Endodermal cell (in vitro differentiated cells): ENCODE results near the gene DUOXA1. TPM values are rescaled to one million over a fixed set of nuclear protein-coding genes. Genes with fewer than 3 reads are reported as not detected.

ENCODE experiments used
- DNase-seq: peaks from one replicate; pipeline ENCODE4 v3.0.0-alpha.2; 2017
- H3K27ac ChIP-seq: 2 replicates; pipeline ENCODE4 v1.5.1; 2013; ENCODE audit warnings: mild to moderate bottlenecking, low read depth, low read length, moderate library complexity
- H3K27me3 ChIP-seq: 2 replicates; pipeline ENCODE4 v1.6.1; 2013; ENCODE audit warnings: mild to moderate bottlenecking, low read length, moderate library complexity; ENCODE audit not compliant: insufficient read depth, control insufficient read depth, poor library complexity, severe bottlenecking
- H3K36me3 ChIP-seq: 2 replicates; pipeline ENCODE4 v1.7.0; 2013; ENCODE audit warnings: mild to moderate bottlenecking, low read length, moderate library complexity; ENCODE audit not compliant: control insufficient read depth, insufficient read depth
- H3K4me1 ChIP-seq: one replicate; pipeline ENCODE4 v1.7.0; 2013; ENCODE audit warnings: low read length; ENCODE audit not compliant: control insufficient read depth, insufficient read depth
- H3K4me3 ChIP-seq: 2 replicates; pipeline ENCODE4 v1.5.1; 2013; ENCODE audit warnings: mild to moderate bottlenecking, low read length, moderate library complexity
- H3K9ac ChIP-seq: 2 replicates; pipeline ENCODE4 v1.6.1; 2013; ENCODE audit warnings: mild to moderate bottlenecking, low read length, moderate library complexity; ENCODE audit not compliant: poor library complexity, severe bottlenecking; ENCODE audit errors: extremely low read depth
- H3K9me3 ChIP-seq: 2 replicates; pipeline ENCODE4 v1.6.1; 2013; ENCODE audit warnings: mild to moderate bottlenecking, low read length, moderate library complexity; ENCODE audit not compliant: control insufficient read depth
- H3K27ac Mint-ChIP-seq: 2 replicates; pipeline ENCODE4 v1.8.0; 2020; ENCODE audit warnings: mixed read lengths
- H3K27me3 Mint-ChIP-seq: 2 replicates; pipeline ENCODE4 v1.8.0; 2021; ENCODE audit warnings: mild to moderate bottlenecking, mixed read lengths; ENCODE audit not compliant: insufficient read depth
- H3K36me3 Mint-ChIP-seq: 2 replicates; pipeline ENCODE4 v1.8.0; 2020; ENCODE audit warnings: low read depth, mixed read lengths
- H3K4me1 Mint-ChIP-seq: 2 replicates; pipeline ENCODE4 v1.8.0; 2020; ENCODE audit warnings: mixed read lengths
- H3K4me3 Mint-ChIP-seq: 2 replicates; pipeline ENCODE4 v1.8.0; 2020; ENCODE audit warnings: mild to moderate bottlenecking, moderate library complexity, mixed read lengths
- H3K9me3 Mint-ChIP-seq: 2 replicates; pipeline ENCODE4 v1.8.0; 2020; ENCODE audit warnings: mild to moderate bottlenecking, mixed read lengths
- CTCF ChIP-seq: fragments of 200-600 bp; sonication (generic); conservative IDR thresholded peaks from 2 replicates; pipeline ENCODE4 v1.5.0; 2021; ENCODE audit warnings: antibody characterized with exemption, mild to moderate bottlenecking
- WGBS, 2 experiments: methylation state at CpG; one replicate each; pipeline versions ENCODE4 v1.1.5 to v1.1.7; 2013; ENCODE audit warnings: missing lambda C conversion rate in 2 of 2, mixed read lengths in 1 of 2; ENCODE audit not compliant: insufficient coverage in 1 of 2, insufficient read length in 1 of 2; 5-methylcytosine and 5-hydroxymethylcytosine counted together
- total RNA-seq, 2 donors: library from RNA; stranded (reverse); fragmentation: NEBNext Ultra II Directional in 1 of 2; extraction: Animal tissue kit (Norgen Biotek cat#: 25700) in 1 of 2; gene quantifications; 2 replicates in 1 of 2; 3 replicates in 1 of 2; pipeline ENCODE4 v1.2.1, GENCODE V29; 2021

Gene DUOXA1
- total RNA-seq, 2 donors from 2014 or later: 0.86 to 0.99 TPM

- H3K36me3 Mint-ChIP-seq: no peaks in the 10 kb centered on the region
- Histone ChIP-seq H3K4me3 (no peak overlapping the region), H3K9me3 (no peaks in the 10 kb centered on the region), H3K36me3 (no peaks in the 10 kb centered on the region), H3K4me1 (peaks cover 7% of the 10 kb centered on the region), H3K27ac (no peak overlapping the region), H3K27me3 (peaks cover 90% of the 10 kb centered on the region), H3K9ac (no peak overlapping the region)
- no peak overlapping the region for H3K27ac Mint-ChIP-seq
- DNase-seq: no peak
- WGBS, 2 experiments: 94 to 97% methylated on average over 5 to 11 of the region's 11 CpGs
- H3K27me3 Mint-ChIP-seq: peaks cover 67% of the 10 kb centered on the region
- peaks cover 7% of the 10 kb centered on the region for H3K4me1 Mint-ChIP-seq
- no peaks in the 10 kb centered on the region for H3K9me3 Mint-ChIP-seq
- no peak overlapping the region for H3K4me3 Mint-ChIP-seq
- no peak for TF ChIP-seq CTCF
These were observed 35.9 kb downstream of the DUOXA1 start for GRCh38 chr15:45093622-45094357.

- 83 to 96% methylated on average over 4 of the region's 4 CpGs for WGBS, 2 experiments
These were observed 36.7 kb downstream of the DUOXA1 start for GRCh38 chr15:45093013-45093412.

GRCh38 chr15:45091576-45091975 is 38.1 kb downstream of the DUOXA1 start:
- peaks cover 74% of the 10 kb centered on the region for H3K27me3 Mint-ChIP-seq
- H3K27ac Mint-ChIP-seq: no peak overlapping the region
- no peak overlapping the region for H3K4me3 Mint-ChIP-seq
- Histone ChIP-seq H3K4me3 (no peak overlapping the region), H3K27me3 (peaks cover 94% of the 10 kb centered on the region), H3K36me3 (no peaks in the 10 kb centered on the region), H3K27ac (no peak overlapping the region), H3K9ac (no peak overlapping the region), H3K9me3 (no peaks in the 10 kb centered on the region), H3K4me1 (peaks cover 8% of the 10 kb centered on the region)
- H3K9me3 Mint-ChIP-seq: no peaks in the 10 kb centered on the region
- H3K36me3 Mint-ChIP-seq: no peaks in the 10 kb centered on the region
- WGBS, 2 experiments: 87 to 91% methylated on average over 2 of the region's 2 CpGs
- H3K4me1 Mint-ChIP-seq: peaks cover 10% of the 10 kb centered on the region
- no peak for TF ChIP-seq CTCF
- no peak for DNase-seq

More at GRCh38 chr15:45093013-45093412, 36.7 kb downstream of the DUOXA1 start:
- H3K9ac ChIP-seq: no peak overlapping the region
- H3K27ac ChIP-seq: no peak overlapping the region
- no peak for DNase-seq
- no peaks in the 10 kb centered on the region for H3K36me3 ChIP-seq
- H3K9me3 ChIP-seq: no peaks in the 10 kb centered on the region
- Mint-ChIP-seq H3K4me1 (peaks cover 10% of the 10 kb centered on the region), H3K27ac (no peak overlapping the region), H3K9me3 (no peaks in the 10 kb centered on the region), H3K4me3 (no peak overlapping the region), H3K27me3 (peaks cover 70% of the 10 kb centered on the region), H3K36me3 (no peaks in the 10 kb centered on the region)
- peaks cover 8% of the 10 kb centered on the region for H3K4me1 ChIP-seq
- H3K4me3 ChIP-seq: no peak overlapping the region
- TF ChIP-seq CTCF: no peak
- H3K27me3 ChIP-seq: peaks cover 91% of the 10 kb centered on the region
